A549 (cell line): ENCODE measurements around the gene SLC7A10. TPM values are rescaled to one million over a fixed set of nuclear protein-coding genes. Genes with fewer than 3 reads are reported as not detected.

Experiments
- ATAC-seq, 2 experiments: fragments of 200-7000 bp in 1 of 2; fragments of >200 bp in 1 of 2; cut with Nextera tagmentation in 1 of 2; cut with Tn5 transposase in 1 of 2; 3 replicates each; pipeline versions ENCODE4 v1.8.0 to v1.9.1; 2018 to 2020; ENCODE audit warnings: mild to moderate bottlenecking in 1 of 2, moderate library complexity in 1 of 2
- CTCF ChIA-PET: fragments of 300-600 bp; sonication (Branson Sonifier 250); formaldehyde crosslinking; extraction: SDS; loops from one replicate; lab custom pipeline; 2021; ENCODE audit warnings: antibody characterized with exemption, inconsistent platforms; lab: Yijun Ruan, JAX
- POLR2A ChIA-PET: fragments of 350-600 bp; formaldehyde crosslinking; extraction: SDS; loops from one replicate; lab custom pipeline; 2021; ENCODE audit warnings: antibody characterized with exemption, inconsistent platforms; lab: Yijun Ruan, JAX
- DNase-seq, 2 experiments: peaks; one replicate each; pipeline versions ENCODE4 v3.0.0 to v3.0.0-alpha.2; 2011 to 2016; ENCODE audit warnings: low read depth in 1 of 2, low spot score in 1 of 2
- FAIRE-seq: peaks from 2 replicates; lab custom pipeline; 2011; peaks lifted over from hg19 to GRCh38; lab: Jason Lieb, UNC
- H3K27ac ChIP-seq, 2 experiments: fragments of >200 bp; sonication (Bioruptor Twin); formaldehyde crosslinking; 3 replicates each; pipeline ENCODE4 v1.5.1; 2016 to 2017
- H3K4me1 ChIP-seq: fragments of >200 bp; sonication (Bioruptor Twin); formaldehyde crosslinking; 3 replicates; pipeline ENCODE4 v1.6.1; 2016
- H3K4me2 ChIP-seq: fragments of >200 bp; sonication (Bioruptor Twin); formaldehyde crosslinking; 3 replicates; pipeline ENCODE4 v1.6.1; 2016
- H3K4me3 ChIP-seq: fragments of >200 bp; sonication (Bioruptor Twin); formaldehyde crosslinking; 3 replicates; pipeline ENCODE4 v1.5.1; 2016
- H3K9me3 ChIP-seq: fragments of >200 bp; sonication (Bioruptor Twin); formaldehyde crosslinking; 3 replicates; pipeline ENCODE4 v1.6.1; 2016
- BHLHE40 ChIP-seq: IDR thresholded peaks from 2 replicates; pipeline ENCODE4 v1.6.1; 2012; ENCODE audit warnings: low read depth, low read length, inconsistent platforms
- CEBPB ChIP-seq, 2 experiments: fragments of >200 bp in 1 of 2; sonication (Bioruptor Twin) in 1 of 2; formaldehyde crosslinking in 1 of 2; IDR thresholded peaks; 2 replicates each; pipeline ENCODE4 v1.6.1; 2012 to 2016
- EHF ChIP-seq: fragments of 250-450 bp; sonication (Bioruptor Pico); IDR thresholded peaks from 2 replicates; pipeline ENCODE4 v1.5.0; 2020; ENCODE audit warnings: mild to moderate bottlenecking
- EHMT2 ChIP-seq: fragments of 200-600 bp; sonication (generic); IDR thresholded peaks from 2 replicates; pipeline ENCODE4 v1.6.1; 2016; ENCODE audit warnings: antibody characterized with exemption, low read depth, mild to moderate bottlenecking, moderate library complexity
- FOSL2 ChIP-seq, 2 experiments: fragments of 450-650 bp in 1 of 2; fragments of >200 bp in 1 of 2; sonication (Bioruptor Twin) in 1 of 2; formaldehyde crosslinking; IDR thresholded peaks; 2 replicates each; pipeline versions ENCODE4 v1.5.0 to v1.6.1; 2016 to 2020; ENCODE audit warnings: mild to moderate bottlenecking in 1 of 2, moderate library complexity in 1 of 2
- FOXS1 ChIP-seq: fragments of 250-450 bp; sonication (Bioruptor Pico); IDR thresholded peaks from 2 replicates; pipeline ENCODE4 v1.5.0; 2020; ENCODE audit warnings: mild to moderate bottlenecking, moderate library complexity
- HDAC2 ChIP-seq: fragments of 200-600 bp; sonication (generic); IDR thresholded peaks from 2 replicates; pipeline ENCODE4 v1.6.1; 2016
- HES2 ChIP-seq: fragments of >200 bp; sonication (Bioruptor Twin); formaldehyde crosslinking; IDR thresholded peaks from 2 replicates; pipeline ENCODE4 v1.6.1; 2016
- HOXB13 ChIP-seq: fragments of 250-450 bp; sonication (Bioruptor Pico); IDR thresholded peaks from 2 replicates; pipeline ENCODE4 v1.5.0; 2020; ENCODE audit warnings: low read depth, mild to moderate bottlenecking, moderate library complexity
- KDM5A ChIP-seq: fragments of 200-600 bp; sonication (generic); IDR thresholded peaks from 2 replicates; pipeline ENCODE4 v1.6.1; 2016; ENCODE audit warnings: antibody characterized with exemption, mild to moderate bottlenecking
- MAFK ChIP-seq: fragments of 450-650 bp; IDR thresholded peaks from 2 replicates; pipeline ENCODE4 v1.6.1; 2014; ENCODE audit not compliant: partially characterized antibody
- POLR2AphosphoS2 ChIP-seq: conservative IDR thresholded peaks from 2 replicates; pipeline ENCODE4 v1.6.1; 2012; ENCODE audit warnings: low read length, improper control_type of control experiment, inconsistent platforms
- RAD21 ChIP-seq, 2 experiments: fragments of >200 bp in 1 of 2; sonication (Bioruptor Twin) in 1 of 2; formaldehyde crosslinking in 1 of 2; IDR thresholded peaks in 1 of 2; conservative IDR thresholded peaks in 1 of 2; 2 replicates in 1 of 2; 3 replicates in 1 of 2; pipeline ENCODE4 v1.6.1; 2012 to 2018; ENCODE audit warnings: inconsistent platforms in 1 of 2
- RARB ChIP-seq: fragments of 250-450 bp; sonication (Bioruptor Pico); IDR thresholded peaks from 2 replicates; pipeline ENCODE4 v1.8.0; 2021; ENCODE audit warnings: mild to moderate bottlenecking, moderate library complexity
- REST ChIP-seq: fragments of 200-600 bp; sonication (generic); IDR thresholded peaks from 2 replicates; pipeline ENCODE4 v1.6.1; 2016; ENCODE audit warnings: antibody characterized with exemption, mild to moderate bottlenecking, moderate library complexity
- TP53 ChIP-seq: fragments of 250-450 bp; sonication (Bioruptor Pico); IDR thresholded peaks from 2 replicates; pipeline ENCODE4 v1.5.0; 2021; ENCODE audit warnings: mild to moderate bottlenecking, moderate library complexity
- ZC3H11A ChIP-seq: fragments of 450-650 bp; IDR thresholded peaks from 2 replicates; pipeline ENCODE4 v1.6.1; 2014; ENCODE audit warnings: antibody characterized with exemption, mild to moderate bottlenecking
- ZFP36 ChIP-seq: fragments of 450-650 bp; IDR thresholded peaks from 2 replicates; pipeline ENCODE4 v1.6.1; 2014; ENCODE audit warnings: borderline replicate concordance; ENCODE audit not compliant: partially characterized antibody
- WGBS: methylation state at CpG from one replicate; pipeline ENCODE4 v1.1.6; 2017; ENCODE audit errors: missing lambda C conversion rate; 5-methylcytosine and 5-hydroxymethylcytosine counted together
- polyA plus RNA-seq, 4 experiments: library from polyadenylated mRNA; depleted of rRNA in 3 of 4; stranded (reverse); fragments of >200 nt; fragmentation: RNase III in 1 of 4; extraction: RNeasy Plus Mini Kit Qiagen cat#74134 plus additional on column Dnase treatment in 1 of 4; gene quantifications; 2 replicates in 3 of 4; 3 replicates in 1 of 4; pipeline ENCODE4 v1.2.3, GENCODE V29; 2011 to 2017
- TF ChIP-seq, protein P1 (sequence below): IDR thresholded peaks from 2 replicates; pipeline ENCODE4 v1.6.1; 2012

Gene SLC7A10
- polyA plus RNA-seq, 2 of the 4 experiments (the other 2 are of a cell fraction) = 0.05 to 0.26 TPM

DNA sequence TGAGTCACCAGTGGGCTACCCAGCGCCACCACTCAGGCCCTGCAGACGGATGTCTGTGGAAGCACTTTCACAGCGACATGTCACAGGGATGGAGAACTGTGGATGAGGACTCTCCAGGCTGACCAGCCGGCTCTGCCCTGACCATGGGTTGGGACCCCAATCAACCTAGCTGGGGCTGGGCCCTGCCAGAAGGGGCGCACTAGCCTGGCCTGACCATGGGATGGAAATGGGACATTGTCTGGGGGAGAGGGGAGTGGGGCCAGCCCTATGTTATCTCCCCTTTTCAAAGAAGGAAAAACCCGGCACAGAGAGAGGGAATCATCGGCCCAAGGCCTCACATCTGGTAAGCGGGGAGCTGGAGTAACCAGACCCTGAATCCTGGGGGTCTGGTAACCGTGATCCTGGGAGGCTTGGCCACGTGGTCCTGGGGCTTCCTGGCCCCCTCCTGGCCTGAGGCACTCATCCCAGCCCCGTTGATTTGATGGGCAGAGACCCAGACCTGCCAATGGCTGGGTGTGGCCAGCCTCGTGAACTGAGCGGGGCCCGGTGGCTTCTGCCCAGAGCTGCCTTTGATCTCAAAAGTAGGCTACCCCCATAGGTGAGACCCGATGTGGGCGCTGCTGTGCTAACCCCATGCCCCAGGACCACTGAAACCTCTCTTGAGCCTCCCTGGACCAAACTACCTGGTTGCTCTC is 11.2 kb upstream of the SLC7A10 start:
- Histone ChIP-seq H3K4me1 (peaks cover 3% of the 10 kb centered on the region; the same call in 1 of the 3 replicates), H3K4me3 (no peak overlapping the region), H3K4me2 (no peak overlapping the region), H3K9me3 (no peaks in the 10 kb centered on the region)
- ATAC-seq (no peak), FAIRE-seq (no peak), DNase-seq (no peak)
- WGBS = 73% methylated on average over 16 of the region's 16 CpGs
- ChIA-PET POLR2A (interaction anchor here (0.7 to 1.6 kb wide), 2 partner anchors 66 to 137 kb away, joined by 4 to 5 read pairs; partner anchors contain the start of genes CEBPA and CEBPG), CTCF (interaction anchor here (0.6 to 16.3 kb wide), 25 partner anchors 10 to 852 kb away, joined by 3 to 1493 read pairs (median 23); partner anchors contain the start of genes CEBPA, CEBPG and SLC7A10)
- no peak for TF ChIP-seq EHF (CRISPR knock-in tag)
- no peak for TF ChIP-seq ZFP36
- no peak for TF ChIP-seq TP53 (CRISPR knock-in tag)
- no peak for TF ChIP-seq HES2
- no peak for TF ChIP-seq HOXB13 (CRISPR knock-in tag)
- TF ChIP-seq REST = no peak
- TF ChIP-seq, all 56 proteins: peak for 0
- H3K27ac ChIP-seq = no peak overlapping the region

GRCh38 chr19:33235996-33236350 is 10.3 kb upstream of the SLC7A10 start:
- FAIRE-seq = no peak
- H3K4me3 ChIP-seq = no peak overlapping the region
- TF ChIP-seq BHLHE40 (no peak), EHMT2 (no peak), ZC3H11A (no peak), FOXS1 (CRISPR knock-in tag) (no peak), CEBPB (IDR thresholded peaks at IDR 0.05) (no peak), HES2 (no peak), FOSL2 (IDR thresholded peaks at IDR 0.05) (no peak), FOSL2 (CRISPR knock-in tag; IDR thresholded peaks at IDR 0.05) (no peak), REST (no peak), HDAC2 (no peak), RARB (no peak), KDM5A (no peak), POLR2AphosphoS2 (no peak), RAD21 (conservative IDR thresholded peaks at IDR 0.05 in 1 of 2, IDR thresholded peaks at IDR 0.05 in 1 of 2) (no peak), MAFK (no peak)
- TF ChIP-seq, protein P1, sequence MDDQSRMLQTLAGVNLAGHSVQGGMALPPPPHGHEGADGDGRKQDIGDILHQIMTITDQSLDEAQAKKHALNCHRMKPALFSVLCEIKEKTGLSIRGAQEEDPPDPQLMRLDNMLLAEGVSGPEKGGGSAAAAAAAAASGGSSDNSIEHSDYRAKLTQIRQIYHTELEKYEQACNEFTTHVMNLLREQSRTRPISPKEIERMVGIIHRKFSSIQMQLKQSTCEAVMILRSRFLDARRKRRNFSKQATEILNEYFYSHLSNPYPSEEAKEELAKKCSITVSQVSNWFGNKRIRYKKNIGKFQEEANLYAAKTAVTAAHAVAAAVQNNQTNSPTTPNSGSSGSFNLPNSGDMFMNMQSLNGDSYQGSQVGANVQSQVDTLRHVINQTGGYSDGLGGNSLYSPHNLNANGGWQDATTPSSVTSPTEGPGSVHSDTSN = no peak
- TF ChIP-seq, all 56 proteins: peak for 0
- Histone ChIP-seq H3K27ac (no peak overlapping the region), H3K4me2 (no peak overlapping the region), H3K9me3 (no peaks in the 10 kb centered on the region), H3K4me1 (no peaks in the 10 kb centered on the region; the same call in 2 of the 3 replicates)
- DNase-seq (no peak), ATAC-seq (no peak)
- ChIA-PET POLR2A (interaction anchor here (1.6 kb wide), 1 partner anchor 67 kb away, joined by 5 read pairs; the partner anchor contains the start of gene CEBPA), CTCF (interaction anchor here (0.7 to 16.3 kb wide), 41 partner anchors 11 to 889 kb away, joined by 3 to 1493 read pairs (median 7); partner anchors contain the start of genes CEBPA, CEBPG and SLC7A10)
- WGBS = 87% methylated on average over 20 of the region's 20 CpGs
